ENCODE measurements around the gene TRIB2.

DNA sequence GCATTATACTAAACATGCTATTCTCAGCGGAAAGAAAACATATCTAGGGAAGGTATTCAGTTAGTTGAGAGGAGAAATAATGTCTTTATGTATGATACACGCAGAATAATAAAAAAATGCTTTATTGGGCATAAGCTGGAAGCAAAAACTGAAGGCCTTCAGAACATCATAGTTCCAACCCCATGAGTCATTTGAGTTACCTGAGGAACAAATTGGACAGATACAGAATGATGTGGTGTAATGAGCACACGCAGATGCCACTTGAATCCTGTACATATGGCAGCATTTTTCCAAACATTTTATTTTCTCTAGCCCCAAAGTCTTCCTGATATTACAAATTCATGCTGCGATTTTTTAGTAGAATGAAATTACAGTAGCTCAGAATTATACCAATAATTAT is 23.2 kb upstream of the TRIB2 start:
- TF ChIP-seq, protein P1, sequence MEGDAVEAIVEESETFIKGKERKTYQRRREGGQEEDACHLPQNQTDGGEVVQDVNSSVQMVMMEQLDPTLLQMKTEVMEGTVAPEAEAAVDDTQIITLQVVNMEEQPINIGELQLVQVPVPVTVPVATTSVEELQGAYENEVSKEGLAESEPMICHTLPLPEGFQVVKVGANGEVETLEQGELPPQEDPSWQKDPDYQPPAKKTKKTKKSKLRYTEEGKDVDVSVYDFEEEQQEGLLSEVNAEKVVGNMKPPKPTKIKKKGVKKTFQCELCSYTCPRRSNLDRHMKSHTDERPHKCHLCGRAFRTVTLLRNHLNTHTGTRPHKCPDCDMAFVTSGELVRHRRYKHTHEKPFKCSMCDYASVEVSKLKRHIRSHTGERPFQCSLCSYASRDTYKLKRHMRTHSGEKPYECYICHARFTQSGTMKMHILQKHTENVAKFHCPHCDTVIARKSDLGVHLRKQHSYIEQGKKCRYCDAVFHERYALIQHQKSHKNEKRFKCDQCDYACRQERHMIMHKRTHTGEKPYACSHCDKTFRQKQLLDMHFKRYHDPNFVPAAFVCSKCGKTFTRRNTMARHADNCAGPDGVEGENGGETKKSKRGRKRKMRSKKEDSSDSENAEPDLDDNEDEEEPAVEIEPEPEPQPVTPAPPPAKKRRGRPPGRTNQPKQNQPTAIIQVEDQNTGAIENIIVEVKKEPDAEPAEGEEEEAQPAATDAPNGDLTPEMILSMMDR (IDR thresholded peaks at IDR 0.05 in 2 of 3, conservative IDR thresholded peaks at IDR 0.05 in 1 of 3; ENCODE audit: insufficient read depth in 2 of 3, low read depth in 1 of 3, low read length in 3 of 3) = no peak
- TF ChIP-seq ARID2 (IDR thresholded peaks at IDR 0.05) = no peak
- no peak for TF ChIP-seq YY1 (IDR thresholded peaks at IDR 0.05; ENCODE audit: borderline replicate concordance in 1 of 3, control insufficient read depth in 1 of 3, extremely low read depth in 1 of 3, insufficient read depth in 3 of 3, insufficient read length in 1 of 3, insufficient replicate concordance in 2 of 3, low read depth in 1 of 3, low read length in 2 of 3)
- no peak for TF ChIP-seq SP2 (IDR thresholded peaks at IDR 0.05; ENCODE audit: extremely low read depth, low read depth, low read length, poor library complexity, severe bottlenecking)
- no peak for TF ChIP-seq SRF (CRISPR knock-in tag; IDR thresholded peaks at IDR 0.05)
- no peak for TF ChIP-seq ZNF232 (CRISPR knock-in tag; IDR thresholded peaks at IDR 0.05)
- TF ChIP-seq, protein P2, sequence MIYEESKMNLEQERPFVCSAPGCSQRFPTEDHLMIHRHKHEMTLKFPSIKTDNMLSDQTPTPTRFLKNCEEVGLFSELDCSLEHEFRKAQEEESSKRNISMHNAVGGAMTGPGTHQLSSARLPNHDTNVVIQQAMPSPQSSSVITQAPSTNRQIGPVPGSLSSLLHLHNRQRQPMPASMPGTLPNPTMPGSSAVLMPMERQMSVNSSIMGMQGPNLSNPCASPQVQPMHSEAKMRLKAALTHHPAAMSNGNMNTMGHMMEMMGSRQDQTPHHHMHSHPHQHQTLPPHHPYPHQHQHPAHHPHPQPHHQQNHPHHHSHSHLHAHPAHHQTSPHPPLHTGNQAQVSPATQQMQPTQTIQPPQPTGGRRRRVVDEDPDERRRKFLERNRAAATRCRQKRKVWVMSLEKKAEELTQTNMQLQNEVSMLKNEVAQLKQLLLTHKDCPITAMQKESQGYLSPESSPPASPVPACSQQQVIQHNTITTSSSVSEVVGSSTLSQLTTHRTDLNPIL (CRISPR knock-in tag; IDR thresholded peaks at IDR 0.05) = no peak
- no peak for TF ChIP-seq ZNF263 (CRISPR knock-in tag; IDR thresholded peaks at IDR 0.05; ENCODE audit: borderline replicate concordance)
- no peak for TF ChIP-seq JUNB (CRISPR knock-in tag; conservative IDR thresholded peaks at IDR 0.05)
- TF ChIP-seq ZNF184 (CRISPR knock-in tag; IDR thresholded peaks at IDR 0.05) = no peak
- TF ChIP-seq SMC3 (conservative IDR thresholded peaks at IDR 0.05; ENCODE audit: insufficient read depth, low read depth, low read length) = no peak
